ENCODE data around the gene TAF6L.
A peak's percentile ranks its signal among the peaks of the same experiment; 100 is the strongest.
"Not testable (repeated sequence)": the region's sequence is repeated elsewhere in the genome, so short reads cannot be mapped to it uniquely, and the experiment has no call there.

Gene TAF6L

DNA sequence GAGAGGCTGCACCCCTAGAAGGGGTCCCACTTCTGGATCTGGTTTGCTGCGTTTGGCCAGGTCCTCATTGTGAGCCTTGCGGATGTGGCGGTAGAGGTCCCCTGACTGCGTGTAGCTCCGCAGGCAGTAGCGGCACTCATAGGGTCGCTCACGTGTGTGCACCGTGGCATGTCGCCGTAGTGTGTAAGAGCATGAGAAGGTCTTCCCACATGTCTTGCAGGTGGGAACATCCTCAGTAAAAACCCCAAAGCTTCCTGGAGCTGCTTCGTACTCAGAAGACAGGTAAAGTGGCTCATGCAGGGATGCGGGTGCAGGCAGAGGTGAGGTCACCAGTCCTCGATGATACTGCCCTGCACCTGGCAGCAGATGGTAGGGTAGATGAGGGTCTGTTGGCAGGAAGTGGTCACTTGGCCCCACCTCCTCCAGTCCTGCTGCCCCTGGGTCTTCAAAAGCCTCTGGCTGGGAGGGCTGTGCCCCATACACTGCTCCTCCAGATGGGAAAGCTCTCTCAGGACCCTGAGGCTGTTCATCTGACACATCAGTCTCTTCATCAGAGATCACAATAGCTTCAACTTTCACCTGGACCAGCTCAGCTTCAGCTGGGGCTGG lies 18.9 kb upstream of the TAF6L start:
- DNase-seq (ENCODE audit: low read depth), result no peak
- TF ChIP-seq, protein P1, sequence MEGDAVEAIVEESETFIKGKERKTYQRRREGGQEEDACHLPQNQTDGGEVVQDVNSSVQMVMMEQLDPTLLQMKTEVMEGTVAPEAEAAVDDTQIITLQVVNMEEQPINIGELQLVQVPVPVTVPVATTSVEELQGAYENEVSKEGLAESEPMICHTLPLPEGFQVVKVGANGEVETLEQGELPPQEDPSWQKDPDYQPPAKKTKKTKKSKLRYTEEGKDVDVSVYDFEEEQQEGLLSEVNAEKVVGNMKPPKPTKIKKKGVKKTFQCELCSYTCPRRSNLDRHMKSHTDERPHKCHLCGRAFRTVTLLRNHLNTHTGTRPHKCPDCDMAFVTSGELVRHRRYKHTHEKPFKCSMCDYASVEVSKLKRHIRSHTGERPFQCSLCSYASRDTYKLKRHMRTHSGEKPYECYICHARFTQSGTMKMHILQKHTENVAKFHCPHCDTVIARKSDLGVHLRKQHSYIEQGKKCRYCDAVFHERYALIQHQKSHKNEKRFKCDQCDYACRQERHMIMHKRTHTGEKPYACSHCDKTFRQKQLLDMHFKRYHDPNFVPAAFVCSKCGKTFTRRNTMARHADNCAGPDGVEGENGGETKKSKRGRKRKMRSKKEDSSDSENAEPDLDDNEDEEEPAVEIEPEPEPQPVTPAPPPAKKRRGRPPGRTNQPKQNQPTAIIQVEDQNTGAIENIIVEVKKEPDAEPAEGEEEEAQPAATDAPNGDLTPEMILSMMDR (IDR thresholded peaks at IDR 0.05; ENCODE audit: low read length, missing control alignments), result no peak
- no peak overlapping the region for H3K4me3 ChIP-seq (replicated peaks; ENCODE audit: low read depth, low read length)

DNA sequence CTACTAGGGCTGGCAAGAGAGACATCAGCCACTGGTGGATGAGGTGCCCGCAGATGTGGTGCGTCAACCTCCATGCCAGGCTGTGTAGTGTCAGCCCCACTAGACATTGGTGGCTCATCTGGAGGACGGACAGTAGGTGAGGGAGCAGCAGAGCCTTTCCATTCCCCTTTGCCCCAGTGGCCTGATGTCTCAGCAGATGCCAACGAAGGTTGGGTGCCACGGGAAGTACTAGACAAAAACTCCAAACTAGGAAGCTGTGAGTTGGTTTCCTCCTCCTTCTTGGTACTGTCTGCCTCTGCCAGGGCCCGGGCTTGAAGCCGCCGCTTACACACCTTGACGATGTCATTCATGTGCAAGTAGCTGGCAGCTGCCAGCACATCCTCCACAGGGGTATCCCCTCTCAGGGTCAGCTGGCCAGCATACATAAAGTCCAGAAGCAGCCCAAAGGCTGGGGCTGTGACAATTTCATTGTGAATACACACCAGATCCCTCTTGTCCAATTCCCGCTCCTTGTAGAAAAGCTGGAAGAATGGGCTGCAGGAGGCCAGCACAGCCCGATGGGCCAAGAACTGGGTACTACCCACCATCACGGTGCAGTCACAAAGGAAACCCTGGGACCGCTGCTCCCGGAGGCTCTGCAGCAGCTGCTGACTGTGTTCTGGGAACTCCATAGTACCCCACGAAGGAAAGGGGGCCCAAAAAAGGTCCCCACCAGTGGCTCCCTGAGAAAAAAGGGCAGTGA lies 18.0 kb upstream of the TAF6L start:
- H3K4me3 ChIP-seq (replicated peaks; ENCODE audit: low read depth, low read length), result peak overlapping the region; percentile 95
- TF ChIP-seq, protein P1 (IDR thresholded peaks at IDR 0.05; ENCODE audit: low read length, missing control alignments), result no peak
- no peak for DNase-seq (ENCODE audit: low read depth)

DNA sequence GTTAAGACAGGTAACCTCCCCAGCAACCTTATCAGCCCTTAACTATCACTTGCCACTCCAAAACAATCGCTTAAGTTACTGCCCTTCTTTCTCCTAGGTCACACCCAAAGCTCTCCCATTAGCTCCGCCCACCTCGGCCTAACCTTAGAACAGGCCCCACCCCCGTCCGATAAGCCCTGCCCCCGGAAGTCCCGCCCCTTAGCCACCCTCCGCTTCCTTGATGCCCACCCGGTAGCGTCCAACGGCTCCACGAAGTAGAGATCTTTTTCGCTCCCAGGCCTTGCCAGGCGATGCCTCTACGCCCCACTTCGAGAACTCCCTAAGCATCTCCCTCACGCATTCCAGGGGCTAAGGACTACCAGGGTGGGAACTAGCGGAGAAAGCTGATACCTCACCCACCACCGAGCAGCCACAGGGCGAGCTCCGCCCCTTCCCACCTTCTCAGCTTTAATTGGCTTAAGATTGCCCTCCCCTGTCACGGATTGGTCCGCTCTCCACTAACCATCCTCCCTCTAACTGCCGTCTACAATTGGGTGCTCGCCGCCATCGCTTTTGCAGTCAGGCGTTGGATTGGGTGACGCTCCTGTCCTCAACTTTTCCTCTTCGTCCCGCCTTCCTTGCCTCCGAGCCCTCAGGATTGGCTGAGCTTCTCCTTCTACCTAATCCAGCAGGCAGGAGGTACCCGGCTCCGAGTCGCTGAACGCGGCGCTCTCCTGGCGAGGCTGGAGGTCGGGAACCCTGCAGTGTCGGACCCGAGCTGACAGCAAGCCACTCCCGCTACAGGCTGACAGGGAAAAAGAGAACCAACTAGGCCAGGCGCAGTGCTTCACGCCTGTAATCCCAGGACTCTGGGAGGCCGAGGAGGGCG lies 17.2 kb upstream of the TAF6L start, which contains the start of gene ZBTB3:
Gene ZBTB3, minus strand, starts transcription at position 425 of the 868 bp plus-strand sequence. CDS start 496 bp downstream, outside the sequence.
- peak; percentile 100 for DNase-seq (ENCODE audit: low read depth)
- H3K4me3 ChIP-seq (replicated peaks; ENCODE audit: low read depth, low read length), result peak within 1 kb of the TSS; percentile 95
- TF ChIP-seq, protein P1 (IDR thresholded peaks at IDR 0.05; ENCODE audit: low read length, missing control alignments), result no peak

DNA sequence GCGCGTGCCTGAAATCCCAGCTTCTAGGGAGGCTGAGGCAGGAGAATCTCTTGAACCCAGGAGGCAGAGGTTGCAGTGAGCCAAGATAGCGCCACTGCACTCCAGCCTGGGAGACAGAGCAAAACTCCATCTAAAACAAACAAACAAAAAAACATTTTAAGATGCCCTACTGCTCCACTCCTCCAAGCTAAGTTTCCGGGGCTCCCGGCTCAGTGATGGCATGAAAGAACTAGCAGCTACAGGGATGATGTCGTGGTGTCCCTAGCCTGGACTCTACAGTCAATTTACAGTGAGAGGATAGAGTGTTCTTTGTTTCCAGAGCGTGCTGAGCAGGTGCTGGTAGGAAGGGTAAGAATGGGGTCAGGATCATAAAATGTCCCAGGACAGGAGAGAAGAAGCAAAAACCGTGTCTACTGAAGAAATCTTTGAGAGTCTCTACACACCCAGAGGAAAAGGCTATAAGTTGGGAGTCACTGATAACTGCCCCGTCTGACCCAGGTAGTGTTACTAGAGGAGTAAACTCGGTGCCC lies 16.0 kb upstream of the TAF6L start:
- no peak for DNase-seq (ENCODE audit: low read depth)
- no peak overlapping the region for H3K4me3 ChIP-seq (replicated peaks; ENCODE audit: low read depth, low read length)
- TF ChIP-seq, protein P1 (IDR thresholded peaks at IDR 0.05; ENCODE audit: low read length, missing control alignments), result no peak

DNA sequence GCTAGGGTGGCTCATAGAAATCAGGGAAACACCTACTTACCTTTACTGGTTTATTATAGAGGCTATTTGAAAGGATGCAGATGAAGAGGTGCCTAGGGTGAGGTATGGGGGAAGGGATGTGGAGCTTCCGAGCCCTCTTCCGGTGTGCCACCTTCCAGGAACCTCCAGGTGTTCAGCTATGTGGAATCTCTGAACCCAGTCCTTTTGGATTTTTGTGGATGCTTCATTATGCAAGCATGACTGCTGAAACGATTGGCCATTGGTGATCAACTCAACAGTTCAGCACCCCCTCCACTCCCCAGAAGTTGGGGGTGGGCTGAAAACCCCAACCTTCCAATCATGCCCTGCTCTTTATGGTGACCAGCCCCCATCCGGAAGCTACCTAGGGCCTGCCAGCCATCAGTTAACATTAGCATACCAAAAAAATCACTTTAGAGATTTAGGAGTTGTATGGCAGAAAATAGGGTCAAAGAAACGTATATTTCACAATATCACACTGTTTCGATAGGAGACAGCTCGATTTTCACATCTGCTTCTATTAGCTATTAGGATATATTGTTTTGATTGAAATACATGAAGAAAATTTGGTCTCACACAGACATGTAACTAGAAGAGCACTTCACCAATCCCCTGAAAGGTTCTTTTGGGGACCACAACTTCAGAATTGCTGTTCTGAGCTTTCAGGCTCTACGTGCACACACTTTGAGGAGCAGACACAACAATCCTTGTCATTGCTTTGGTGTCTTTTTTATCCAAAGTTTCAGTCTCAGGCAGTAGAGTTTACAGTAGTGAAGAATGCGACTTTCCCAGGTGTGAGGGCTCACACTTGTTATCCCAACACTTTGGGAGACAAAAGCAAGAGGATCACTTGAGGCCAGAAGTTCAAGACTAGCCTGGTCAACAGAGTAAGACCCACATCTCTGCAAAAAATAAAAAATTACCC lies 13.1 kb upstream of the TAF6L start:
- H3K4me3 ChIP-seq (replicated peaks; ENCODE audit: low read depth, low read length), result no peak overlapping the region
- TF ChIP-seq, protein P1 (IDR thresholded peaks at IDR 0.05; ENCODE audit: low read length, missing control alignments), result no peak
- DNase-seq (ENCODE audit: low read depth), result no peak

DNA sequence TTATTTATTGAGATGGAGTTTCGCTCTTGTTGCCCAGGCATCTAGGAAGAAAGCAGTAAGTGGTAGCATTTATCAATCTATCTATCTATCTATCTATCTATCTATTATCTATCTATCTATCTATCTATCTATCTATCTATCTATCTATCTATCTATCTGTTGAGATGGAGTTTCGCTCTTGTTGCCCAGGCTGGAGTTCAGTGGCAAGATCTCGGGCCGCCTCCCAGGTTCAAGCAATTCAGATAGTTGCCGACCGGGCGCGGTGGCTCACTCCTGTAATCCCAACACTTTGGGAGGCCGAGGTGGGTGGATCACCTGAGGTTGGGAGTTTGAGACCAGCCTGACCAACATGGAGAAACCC lies 10.3 kb upstream of the TAF6L start:
- H3K4me3 ChIP-seq (replicated peaks; ENCODE audit: low read depth, low read length); DNase-seq (ENCODE audit: low read depth): not testable (repeated sequence)
